ENCODE results near the gene PAPOLG.

DNA sequence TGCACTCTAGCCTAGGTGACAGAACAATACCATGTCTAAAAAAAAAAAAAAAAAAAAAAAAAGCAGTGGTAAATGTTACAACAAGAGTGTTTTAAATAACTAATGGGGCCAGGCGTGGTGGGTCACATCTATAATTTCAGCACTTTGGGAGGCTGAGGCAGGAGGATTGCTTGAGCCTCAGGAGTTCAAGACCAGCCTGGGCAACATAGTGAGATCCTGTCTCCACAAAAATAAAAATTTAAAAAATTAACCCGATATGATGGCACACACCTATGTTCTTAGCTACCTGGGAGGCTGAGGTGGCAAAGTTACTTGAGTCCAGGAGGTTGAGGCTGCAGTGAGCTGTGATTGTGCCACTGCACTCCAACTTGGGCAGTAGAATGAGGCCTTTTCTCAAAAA, 37.1 kb downstream of the PAPOLG start:
- no peak for TF ChIP-seq TAF1 (IDR thresholded peaks at IDR 0.05; ENCODE audit: borderline replicate concordance, insufficient read depth, low read length)
- TF ChIP-seq POLR2AphosphoS5 (IDR thresholded peaks at IDR 0.05; ENCODE audit: low read depth, low read length), result no peak
- TF ChIP-seq FOXP2 (optimal IDR thresholded peaks at IDR 0.05; ENCODE audit: borderline replicate concordance, extremely low read depth, extremely low read length, insufficient read depth), result no peak
- TF ChIP-seq, protein P1, sequence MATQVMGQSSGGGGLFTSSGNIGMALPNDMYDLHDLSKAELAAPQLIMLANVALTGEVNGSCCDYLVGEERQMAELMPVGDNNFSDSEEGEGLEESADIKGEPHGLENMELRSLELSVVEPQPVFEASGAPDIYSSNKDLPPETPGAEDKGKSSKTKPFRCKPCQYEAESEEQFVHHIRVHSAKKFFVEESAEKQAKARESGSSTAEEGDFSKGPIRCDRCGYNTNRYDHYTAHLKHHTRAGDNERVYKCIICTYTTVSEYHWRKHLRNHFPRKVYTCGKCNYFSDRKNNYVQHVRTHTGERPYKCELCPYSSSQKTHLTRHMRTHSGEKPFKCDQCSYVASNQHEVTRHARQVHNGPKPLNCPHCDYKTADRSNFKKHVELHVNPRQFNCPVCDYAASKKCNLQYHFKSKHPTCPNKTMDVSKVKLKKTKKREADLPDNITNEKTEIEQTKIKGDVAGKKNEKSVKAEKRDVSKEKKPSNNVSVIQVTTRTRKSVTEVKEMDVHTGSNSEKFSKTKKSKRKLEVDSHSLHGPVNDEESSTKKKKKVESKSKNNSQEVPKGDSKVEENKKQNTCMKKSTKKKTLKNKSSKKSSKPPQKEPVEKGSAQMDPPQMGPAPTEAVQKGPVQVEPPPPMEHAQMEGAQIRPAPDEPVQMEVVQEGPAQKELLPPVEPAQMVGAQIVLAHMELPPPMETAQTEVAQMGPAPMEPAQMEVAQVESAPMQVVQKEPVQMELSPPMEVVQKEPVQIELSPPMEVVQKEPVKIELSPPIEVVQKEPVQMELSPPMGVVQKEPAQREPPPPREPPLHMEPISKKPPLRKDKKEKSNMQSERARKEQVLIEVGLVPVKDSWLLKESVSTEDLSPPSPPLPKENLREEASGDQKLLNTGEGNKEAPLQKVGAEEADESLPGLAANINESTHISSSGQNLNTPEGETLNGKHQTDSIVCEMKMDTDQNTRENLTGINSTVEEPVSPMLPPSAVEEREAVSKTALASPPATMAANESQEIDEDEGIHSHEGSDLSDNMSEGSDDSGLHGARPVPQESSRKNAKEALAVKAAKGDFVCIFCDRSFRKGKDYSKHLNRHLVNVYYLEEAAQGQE (IDR thresholded peaks at IDR 0.05; ENCODE audit: insufficient read depth in 1 of 2, low read depth in 2 of 2, low read length in 2 of 2), result no peak
